Kidney epithelial cell (primary cell): Measurements from ENCODE around the gene STAT5B. TPM values are rescaled to one million over a fixed set of nuclear protein-coding genes. Genes with fewer than 3 reads are reported as not detected.
"Not testable (repeated sequence)": the region's sequence is repeated elsewhere in the genome, so short reads cannot be mapped to it uniquely, and the experiment has no call there.

ENCODE experiments used
- DNase-seq: peaks from one replicate; pipeline ENCODE4 v3.0.0-alpha.2; 2010; ENCODE audit warnings: low read depth
- H3K27me3 ChIP-seq: 2 replicates; pipeline ENCODE4 v1.6.0; 2011; ENCODE audit warnings: low read length; ENCODE audit not compliant: control insufficient read depth, insufficient read depth
- H3K36me3 ChIP-seq: 2 replicates; pipeline ENCODE4 v1.5.1; 2011; ENCODE audit warnings: low read length; ENCODE audit not compliant: control insufficient read depth, insufficient read depth
- H3K4me3 ChIP-seq: 2 replicates; pipeline ENCODE4 v1.5.1; 2011; ENCODE audit warnings: low read depth, mild to moderate bottlenecking, control low read depth, low read length
- total RNA-seq: library from RNA; depleted of rRNA; stranded (reverse); fragments of >200 nt; gene quantifications from 2 replicates; pipeline ENCODE4 v1.2.3, GENCODE V29; 2015
- TF ChIP-seq, protein P1 (sequence below): IDR thresholded peaks from 2 replicates; pipeline ENCODE4 v1.5.1; 2011; ENCODE audit warnings: mild to moderate bottlenecking, moderate library complexity, low read length, control low read depth, inconsistent platforms; ENCODE audit not compliant: insufficient read depth, poor library complexity, severe bottlenecking

STAT5B gene
- total RNA-seq, result 27.5 and 29.6 TPM in 2 replicates

GRCh38 chr17:42276359-42276608 lies at the start of gene STAT5B:
STAT5B (minus strand) TSS chr17:42276391; CDS start chr17:42232127, 44,264 bp downstream.
- no peaks in the 10 kb centered on the region for H3K27me3 ChIP-seq
- no peaks in the 10 kb centered on the region for H3K36me3 ChIP-seq
- TF ChIP-seq, protein P1, sequence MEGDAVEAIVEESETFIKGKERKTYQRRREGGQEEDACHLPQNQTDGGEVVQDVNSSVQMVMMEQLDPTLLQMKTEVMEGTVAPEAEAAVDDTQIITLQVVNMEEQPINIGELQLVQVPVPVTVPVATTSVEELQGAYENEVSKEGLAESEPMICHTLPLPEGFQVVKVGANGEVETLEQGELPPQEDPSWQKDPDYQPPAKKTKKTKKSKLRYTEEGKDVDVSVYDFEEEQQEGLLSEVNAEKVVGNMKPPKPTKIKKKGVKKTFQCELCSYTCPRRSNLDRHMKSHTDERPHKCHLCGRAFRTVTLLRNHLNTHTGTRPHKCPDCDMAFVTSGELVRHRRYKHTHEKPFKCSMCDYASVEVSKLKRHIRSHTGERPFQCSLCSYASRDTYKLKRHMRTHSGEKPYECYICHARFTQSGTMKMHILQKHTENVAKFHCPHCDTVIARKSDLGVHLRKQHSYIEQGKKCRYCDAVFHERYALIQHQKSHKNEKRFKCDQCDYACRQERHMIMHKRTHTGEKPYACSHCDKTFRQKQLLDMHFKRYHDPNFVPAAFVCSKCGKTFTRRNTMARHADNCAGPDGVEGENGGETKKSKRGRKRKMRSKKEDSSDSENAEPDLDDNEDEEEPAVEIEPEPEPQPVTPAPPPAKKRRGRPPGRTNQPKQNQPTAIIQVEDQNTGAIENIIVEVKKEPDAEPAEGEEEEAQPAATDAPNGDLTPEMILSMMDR, result no peak
- H3K4me3 ChIP-seq, result peak within 1 kb of the TSS; percentile 90
- DNase-seq, result no peak

DNA sequence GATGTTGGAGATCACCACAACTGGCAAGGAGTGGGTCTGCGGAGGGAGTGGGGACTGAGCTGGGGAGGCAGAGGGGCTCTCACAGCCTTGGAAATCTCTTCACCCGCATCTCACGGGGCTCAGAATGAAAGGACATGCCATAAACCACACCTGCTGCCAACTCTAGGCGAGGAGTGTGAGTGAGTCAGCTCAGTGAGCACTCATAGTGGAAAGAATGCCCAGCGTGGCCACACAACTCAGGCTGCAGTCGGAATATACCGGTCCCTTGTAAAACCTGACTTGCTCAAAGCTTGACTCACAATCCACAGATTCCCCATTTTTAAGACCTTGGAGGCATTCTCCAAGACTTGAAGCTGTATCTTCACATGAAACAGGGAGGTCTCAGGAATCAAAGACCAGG lies 48.8 kb upstream of the STAT5B start:
- peak; percentile 71 for DNase-seq
- Histone ChIP-seq H3K27me3 (no peaks in the 10 kb centered on the region), H3K4me3 (no peak overlapping the region), H3K36me3 (peaks cover 1% of the 10 kb centered on the region)
- TF ChIP-seq, protein P1, result no peak

DNA sequence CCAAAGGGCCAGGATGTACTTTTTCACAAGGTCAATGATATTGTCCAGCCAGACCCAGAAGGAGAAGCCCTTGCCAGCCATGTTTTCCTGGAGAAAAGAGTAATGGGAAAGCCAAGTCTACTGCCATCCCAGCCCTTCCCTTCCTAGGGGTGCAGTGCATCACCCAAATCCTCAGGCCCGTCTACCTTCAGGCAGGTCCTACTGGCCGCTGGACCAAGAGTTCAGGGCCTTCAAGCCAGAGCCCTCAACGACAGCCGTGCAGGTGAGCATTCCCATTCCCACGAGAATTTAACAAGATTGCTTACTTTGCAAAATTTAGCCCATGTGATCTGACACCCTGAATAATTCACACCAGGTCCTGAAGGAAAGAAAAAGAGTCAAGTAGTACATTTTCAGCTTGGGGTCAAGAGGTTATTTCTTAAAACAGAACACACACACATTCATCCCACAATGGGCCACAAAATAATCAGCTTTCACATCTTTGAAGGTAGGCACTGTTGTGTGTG lies 47.1 kb upstream of the STAT5B start:
- Histone ChIP-seq H3K27me3 (no peaks in the 10 kb centered on the region), H3K36me3 (peaks cover 2% of the 10 kb centered on the region), H3K4me3 (no peak overlapping the region)
- DNase-seq, result no peak
- TF ChIP-seq, protein P1, result no peak

GRCh38 chr17:42322382-42323267 lies 46.4 kb upstream of the STAT5B start:
- H3K27me3 ChIP-seq, result no peaks in the 10 kb centered on the region
- TF ChIP-seq, protein P1, result peak; percentile 99
- peaks cover 2% of the 10 kb centered on the region for H3K36me3 ChIP-seq
- DNase-seq, result peak; percentile 65
- H3K4me3 ChIP-seq, result no peak overlapping the region

GRCh38 chr17:42321555-42321954 lies 45.4 kb upstream of the STAT5B start:
- Histone ChIP-seq H3K27me3 (no peaks in the 10 kb centered on the region), H3K4me3 (no peak overlapping the region), H3K36me3 (peaks cover 2% of the 10 kb centered on the region)
- DNase-seq, result no peak
- TF ChIP-seq, protein P1, result no peak

GRCh38 chr17:42317967-42318366 lies 41.8 kb upstream of the STAT5B start:
- not testable (repeated sequence) for DNase-seq, H3K27me3 ChIP-seq, H3K4me3 ChIP-seq, H3K36me3 ChIP-seq
